GM19328 (cell line): Measurements from ENCODE around the gene C17orf114.
"Not testable (repeated sequence)": the region's sequence is repeated elsewhere in the genome, so short reads cannot be mapped to it uniquely, and the experiment has no call there.

Source experiments
- ATAC-seq: cut with Tn5 transposase; IDR thresholded peaks from one replicate; pipeline ENCODE4 v1.9.1; 2021; ENCODE audit warnings: mild to moderate bottlenecking, moderate library complexity; ENCODE audit not compliant: unreplicated experiment

Gene C17orf114

GRCh38 chr17:4802228-4802627 lies at the start of gene C17orf114:
TSS of gene C17orf114 (minus strand) at chr17:4802328.
- ATAC-seq: no peak

GRCh38 chr17:4851084-4851483 lies 49.0 kb upstream of the C17orf114 start:
- no peak for ATAC-seq

- ATAC-seq: no peak
Measured at GRCh38 chr17:4850246-4850645, 48.1 kb upstream of the C17orf114 start.

GRCh38 chr17:4849011-4849536 lies 46.9 kb upstream of the C17orf114 start:
- no peak for ATAC-seq

GRCh38 chr17:4846635-4847390 lies 44.7 kb upstream of the C17orf114 start:
- no peak for ATAC-seq

GRCh38 chr17:4845118-4845517 lies 43.0 kb upstream of the C17orf114 start:
- no peak for ATAC-seq

GRCh38 chr17:4843321-4844000 lies 41.3 kb upstream of the C17orf114 start:
- no peak for ATAC-seq

GRCh38 chr17:4842376-4842775 lies 40.2 kb upstream of the C17orf114 start:
- no peak for ATAC-seq

GRCh38 chr17:4840893-4841242 lies 38.7 kb upstream of the C17orf114 start:
- no peak for ATAC-seq

- ATAC-seq: no peak
Measured at GRCh38 chr17:4839965-4840892, 38.1 kb upstream of the C17orf114 start.

- ATAC-seq: no peak
Measured at GRCh38 chr17:4839221-4839620, 37.1 kb upstream of the C17orf114 start.

- no peak for ATAC-seq
Measured at GRCh38 chr17:4838309-4838785, 36.2 kb upstream of the C17orf114 start.

- ATAC-seq: no peak
Measured at GRCh38 chr17:4837471-4838308, 35.6 kb upstream of the C17orf114 start.

GRCh38 chr17:4836221-4836620 lies 34.1 kb upstream of the C17orf114 start:
- no peak for ATAC-seq

GRCh38 chr17:4834681-4835020 lies 32.5 kb upstream of the C17orf114 start:
- ATAC-seq: no peak

- no peak for ATAC-seq
Measured at GRCh38 chr17:4833941-4834680, 32.0 kb upstream of the C17orf114 start.

GRCh38 chr17:4833178-4833940 lies 31.2 kb upstream of the C17orf114 start, which contains the start of gene MINK1:
TSS of gene MINK1 (plus strand) at chr17:4833340. CDS start at chr17:4833584, 244 bp downstream.
- peak; percentile 88 for ATAC-seq

GRCh38 chr17:4832829-4833177 lies 30.7 kb upstream of the C17orf114 start:
- ATAC-seq: not testable (repeated sequence)

GRCh38 chr17:4827399-4827798 lies 25.3 kb upstream of the C17orf114 start:
- no peak for ATAC-seq
